Measurements from ENCODE around the gene RAD54L2. TPM values are rescaled to one million over a fixed set of nuclear protein-coding genes. Genes with fewer than 3 reads are reported as not detected.
A peak's percentile ranks its signal among the peaks of the same experiment; 100 is the strongest.
"Not testable (repeated sequence)": the region's sequence is repeated elsewhere in the genome, so short reads cannot be mapped to it uniquely, and the experiment has no call there.

RAD54L2 gene
- total and polyA plus RNA-seq, 9 of the 15 experiments (the other 6 are each of a cell fraction or from before 2014, with no cell fraction given): 1.3 to 12.2 (median 5.4) TPM

DNA sequence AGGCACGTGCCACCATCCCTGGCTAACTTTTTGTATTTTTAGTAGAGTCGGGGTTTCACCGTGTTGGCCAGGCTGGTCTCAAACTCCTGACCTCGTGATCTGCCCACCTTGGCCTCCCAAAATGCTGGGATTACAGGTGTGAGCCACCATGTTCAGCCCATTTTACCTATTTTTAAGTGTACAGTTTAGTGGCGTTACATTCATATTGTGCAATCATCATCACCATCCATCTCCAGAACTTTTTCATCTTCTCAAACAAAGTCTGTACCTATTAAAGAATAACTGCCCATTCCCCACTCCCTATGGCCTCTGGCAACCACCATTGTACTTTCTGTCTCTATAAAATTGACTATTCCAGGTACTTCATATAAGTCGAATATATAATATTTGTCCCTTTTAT is 13.6 kb upstream of the RAD54L2 start:
- H3K9me1 ChIP-seq (ENCODE audit: control insufficient read depth, insufficient read depth, low read length); H3K79me2 ChIP-seq (ENCODE audit: control insufficient read depth, insufficient read depth, low read length); H3K9ac ChIP-seq (ENCODE audit: insufficient read depth in 1 of 2, low read depth in 2 of 2, low read length in 2 of 2); POLR2A ChIA-PET; H2AFZ ChIP-seq (ENCODE audit: low read depth, low read length); H3K27ac ChIP-seq (ENCODE audit: extremely low read depth, low read depth, low read length); H3K36me3 ChIP-seq (ENCODE audit: control insufficient read depth, insufficient read depth, low read length); in situ Hi-C loops (cut with MboI); H3K4me3 ChIP-seq; CTCF ChIA-PET (ENCODE audit: low intra/inter-chr PET ratio); intact Hi-C loops (cut with micrococcal nuclease); FAIRE-seq; H3K4me2 ChIP-seq (ENCODE audit: insufficient read depth, low read length); H3K4me1 ChIP-seq (replicated peaks in 1 of 2; ENCODE audit: control insufficient read depth in 2 of 2, insufficient read depth in 2 of 2, low read length in 2 of 2); DNase-seq (ENCODE audit: extremely low read depth in 1 of 4, low spot score in 3 of 4); H3K9me3 ChIP-seq (replicated peaks; ENCODE audit: control insufficient read depth, insufficient read depth, low read depth, low read length); BruUV-seq (replicated peaks); ATAC-seq; H4K20me1 ChIP-seq (replicated peaks; ENCODE audit: control insufficient read depth, insufficient read depth, low read length); H3K27me3 ChIP-seq (ENCODE audit: control insufficient read depth in 2 of 2, insufficient read depth in 2 of 2, low read length in 2 of 2); TF ChIP-seq CEBPG (CRISPR knock-in tag; IDR thresholded peaks at IDR 0.05): not testable (repeated sequence)
- TF ChIP-seq CEBPG (tag; conservative IDR thresholded peaks at IDR 0.05 in 1 of 2, IDR thresholded peaks at IDR 0.05 in 1 of 2) (peak in 1 of 2 experiments; percentile 24; a peak in 1 of 4 replicates), CEBPB (tag; IDR thresholded peaks at IDR 0.05) (peak; percentile 53)
- WGBS (ENCODE audit: insufficient coverage, low coverage, missing lambda C conversion rate): 0% methylated on average over 6 of the region's 6 CpGs

GRCh38 chr3:51530485-51530884 is 8.0 kb upstream of the RAD54L2 start:
- TF ChIP-seq ZNF212 (CRISPR knock-in tag; IDR thresholded peaks at IDR 0.05): no peak
- TF ChIP-seq PRDM10 (IDR thresholded peaks at IDR 0.05; ENCODE audit: partially characterized antibody): peak; percentile 78
- TF ChIP-seq HDAC1 (IDR thresholded peaks at IDR 0.05): no peak
- TF ChIP-seq OTX1 (CRISPR knock-in tag; IDR thresholded peaks at IDR 0.05): no peak
- TF ChIP-seq, protein P1, sequence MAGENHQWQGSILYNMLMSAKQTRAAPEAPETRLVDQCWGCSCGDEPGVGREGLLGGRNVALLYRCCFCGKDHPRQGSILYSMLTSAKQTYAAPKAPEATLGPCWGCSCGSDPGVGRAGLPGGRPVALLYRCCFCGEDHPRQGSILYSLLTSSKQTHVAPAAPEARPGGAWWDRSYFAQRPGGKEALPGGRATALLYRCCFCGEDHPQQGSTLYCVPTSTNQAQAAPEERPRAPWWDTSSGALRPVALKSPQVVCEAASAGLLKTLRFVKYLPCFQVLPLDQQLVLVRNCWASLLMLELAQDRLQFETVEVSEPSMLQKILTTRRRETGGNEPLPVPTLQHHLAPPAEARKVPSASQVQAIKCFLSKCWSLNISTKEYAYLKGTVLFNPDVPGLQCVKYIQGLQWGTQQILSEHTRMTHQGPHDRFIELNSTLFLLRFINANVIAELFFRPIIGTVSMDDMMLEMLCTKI (IDR thresholded peaks at IDR 0.05; ENCODE audit: partially characterized antibody): no peak
- no peak for TF ChIP-seq MAFK (IDR thresholded peaks at IDR 0.05; ENCODE audit: low read length)
- no peak for TF ChIP-seq NUFIP1 (IDR thresholded peaks at IDR 0.05; ENCODE audit: partially characterized antibody)
- no peak for TF ChIP-seq JUNB (CRISPR knock-in tag; conservative IDR thresholded peaks at IDR 0.05)
- Histone ChIP-seq H3K27ac (ENCODE audit: extremely low read depth, low read depth, low read length) (no peak overlapping the region), H3K36me3 (ENCODE audit: control insufficient read depth, insufficient read depth, low read length) (no peaks in the 10 kb centered on the region), H4K20me1 (replicated peaks; ENCODE audit: control insufficient read depth, insufficient read depth, low read length) (no peaks in the 10 kb centered on the region), H3K9me1 (ENCODE audit: control insufficient read depth, insufficient read depth, low read length) (no peaks in the 10 kb centered on the region), H3K4me2 (ENCODE audit: insufficient read depth, low read length) (no peak overlapping the region), H3K9ac (ENCODE audit: insufficient read depth in 1 of 2, low read depth in 2 of 2, low read length in 2 of 2) (no peak overlapping the region), H3K4me1 (replicated peaks in 1 of 2; ENCODE audit: control insufficient read depth in 2 of 2, insufficient read depth in 2 of 2, low read length in 2 of 2) (no peaks in the 10 kb centered on the region), H3K4me3 (no peak overlapping the region), H3K79me2 (ENCODE audit: control insufficient read depth, insufficient read depth, low read length) (no peaks in the 10 kb centered on the region), H2AFZ (ENCODE audit: low read depth, low read length) (no peak overlapping the region), H3K9me3 (replicated peaks; ENCODE audit: control insufficient read depth, insufficient read depth, low read depth, low read length) (no peaks in the 10 kb centered on the region), H3K27me3 (ENCODE audit: control insufficient read depth in 2 of 2, insufficient read depth in 2 of 2, low read length in 2 of 2) (peaks cover 0 to 9% of the 10 kb centered on the region in 2 experiments; a peak in 1 of 5 replicates)
- CTCF ChIA-PET (ENCODE audit: low intra/inter-chr PET ratio): no interaction called here
- 11% methylated on average over 7 of the region's 7 CpGs for WGBS (ENCODE audit: insufficient coverage, low coverage, missing lambda C conversion rate)
- in situ Hi-C loops (cut with MboI): no loop called here
- no peak for DNase-seq (ENCODE audit: extremely low read depth in 1 of 4, low spot score in 3 of 4)
- no peak; the same call in 2 of the 3 replicates for ATAC-seq
- intact Hi-C loops (cut with micrococcal nuclease): no loop called here
- FAIRE-seq: no peak
- POLR2A ChIA-PET: interaction anchor here (0.7 kb wide), 1 partner anchor 30 kb away, joined by 3 read pairs; no protein-coding TSS in a partner anchor
- no TSS peak for BruUV-seq (replicated peaks)

Measured in K562 (cell line).